GM23338 (cell line): ENCODE results near the gene PRKD1. TPM values are rescaled to one million over a fixed set of nuclear protein-coding genes. Genes with fewer than 3 reads are reported as not detected.

Experiments
- ATAC-seq: fragments of 200-7000 bp; cut with Tn5 transposase; 3 replicates; pipeline ENCODE4 v1.9.1; 2020
- DNase-seq: peaks from one replicate; pipeline ENCODE4 v3.0.0-alpha.2; 2015; ENCODE audit warnings: low spot score
- H2AFZ ChIP-seq: fragments of 200-600 bp; sonication (generic); 2 replicates; pipeline ENCODE4 v1.8.0; 2016; ENCODE audit warnings: antibody characterized with exemption, mild to moderate bottlenecking, moderate library complexity
- H3F3A ChIP-seq: fragments of 200-600 bp; sonication (generic); replicated peaks from 2 replicates; pipeline ENCODE4 v1.8.0; 2017; ENCODE audit warnings: antibody characterized with exemption, mixed run types, low read depth
- H3K27ac ChIP-seq: fragments of 200-600 bp; sonication (generic); 2 replicates; pipeline ENCODE4 v1.6.1; 2016; ENCODE audit warnings: low read depth
- H3K27me3 ChIP-seq: fragments of 200-600 bp; sonication (generic); 2 replicates; pipeline ENCODE4 v1.8.0; 2016; ENCODE audit warnings: mild to moderate bottlenecking, mixed run types, moderate library complexity; ENCODE audit not compliant: insufficient read depth
- H3K36me3 ChIP-seq: fragments of 200-600 bp; sonication (generic); 2 replicates; pipeline ENCODE4 v1.8.0; 2016; ENCODE audit warnings: mild to moderate bottlenecking; ENCODE audit not compliant: insufficient read depth
- H3K4me1 ChIP-seq: fragments of 200-600 bp; sonication (generic); 2 replicates; pipeline ENCODE4 v1.8.0; 2016; ENCODE audit warnings: mild to moderate bottlenecking, moderate library complexity; ENCODE audit not compliant: insufficient read depth
- H3K4me2 ChIP-seq: fragments of 200-600 bp; sonication (generic); 2 replicates; pipeline ENCODE4 v1.7.1; 2017; ENCODE audit warnings: mixed run types
- H3K4me3 ChIP-seq: fragments of 200-600 bp; sonication (generic); 2 replicates; pipeline ENCODE4 v1.6.1; 2016; ENCODE audit warnings: mixed run types
- H3K79me2 ChIP-seq: fragments of 200-600 bp; sonication (generic); replicated peaks from 2 replicates; pipeline ENCODE4 v1.8.0; 2017; ENCODE audit warnings: mild to moderate bottlenecking; ENCODE audit not compliant: insufficient read depth
- H3K9me2 ChIP-seq: fragments of 200-600 bp; sonication (generic); 2 replicates; pipeline ENCODE4 v1.8.0; 2017; ENCODE audit not compliant: insufficient read depth
- H4K20me1 ChIP-seq: fragments of 200-600 bp; sonication (generic); replicated peaks from 2 replicates; pipeline ENCODE4 v1.8.0; 2017; ENCODE audit warnings: mild to moderate bottlenecking; ENCODE audit not compliant: insufficient read depth
- H3K27ac Mint-ChIP-seq: 2 replicates; pipeline ENCODE4 v1.8.0; 2020; ENCODE audit warnings: inconsistent platforms, mild to moderate bottlenecking, moderate library complexity, mixed read lengths
- H3K27me3 Mint-ChIP-seq: 3 replicates; pipeline ENCODE4 v1.8.0; 2022; ENCODE audit warnings: low read depth, mild to moderate bottlenecking, moderate library complexity, mixed read lengths, inconsistent platforms; ENCODE audit not compliant: insufficient read depth, poor library complexity
- H3K36me3 Mint-ChIP-seq: 3 replicates; pipeline ENCODE4 v1.8.0; 2021; ENCODE audit warnings: low read depth, mild to moderate bottlenecking, inconsistent platforms, moderate library complexity, mixed read lengths
- H3K4me1 Mint-ChIP-seq: 3 replicates; pipeline ENCODE4 v1.8.0; 2020; ENCODE audit warnings: mild to moderate bottlenecking, inconsistent platforms, mixed read lengths
- H3K4me3 Mint-ChIP-seq: 3 replicates; pipeline ENCODE4 v1.8.0; 2021; ENCODE audit warnings: moderate library complexity, mild to moderate bottlenecking, inconsistent platforms, mixed read lengths
- H3K9me3 Mint-ChIP-seq: 3 replicates; pipeline ENCODE4 v1.8.0; 2020; ENCODE audit warnings: moderate library complexity, mild to moderate bottlenecking, inconsistent platforms, mixed read lengths
- CREB1 ChIP-seq: fragments of 250-450 bp; sonication (Bioruptor Pico); IDR thresholded peaks from 2 replicates; pipeline ENCODE4 v1.5.0; 2020; ENCODE audit warnings: low read depth, mild to moderate bottlenecking, moderate library complexity
- CTCF ChIP-seq, 2 experiments: fragments of 200-600 bp in 1 of 2; sonication (generic) in 1 of 2; conservative IDR thresholded peaks; 2 replicates each; pipeline versions ENCODE4 v1.5.1 to v1.6.1; 2016 to 2017; ENCODE audit warnings: antibody characterized with exemption in 2 of 2, low read depth in 2 of 2, mild to moderate bottlenecking in 2 of 2, moderate library complexity in 1 of 2
- ETS1 ChIP-seq: IDR thresholded peaks from 2 replicates; pipeline ENCODE4 v1.6.1; 2016; ENCODE audit warnings: antibody characterized with exemption
- EZH2 ChIP-seq: fragments of 200-600 bp; sonication (generic); IDR thresholded peaks from one replicate; pipeline ENCODE4 v1.8.0; 2017; ENCODE audit warnings: antibody characterized with exemption, mild to moderate bottlenecking, low read depth; ENCODE audit not compliant: unreplicated experiment
- EZH2phosphoT487 ChIP-seq: fragments of 200-600 bp; sonication (generic); IDR thresholded peaks from one replicate; pipeline ENCODE4 v1.8.1; 2018; ENCODE audit warnings: antibody characterized with exemption; ENCODE audit not compliant: unreplicated experiment
- JUNB ChIP-seq: IDR thresholded peaks from one replicate; pipeline ENCODE4 v1.6.1; 2016; ENCODE audit warnings: antibody characterized with exemption; ENCODE audit not compliant: unreplicated experiment
- NANOG ChIP-seq: IDR thresholded peaks from 2 replicates; pipeline ENCODE4 v1.6.1; 2016; ENCODE audit warnings: antibody characterized with exemption, borderline replicate concordance
- POLR2AphosphoS5 ChIP-seq: IDR thresholded peaks from 2 replicates; pipeline ENCODE4 v1.6.1; 2016; ENCODE audit warnings: antibody characterized with exemption, low read depth
- REST ChIP-seq: IDR thresholded peaks from one replicate; pipeline ENCODE4 v1.6.1; 2018; ENCODE audit warnings: antibody characterized with exemption; ENCODE audit not compliant: unreplicated experiment
- STAT1 ChIP-seq: IDR thresholded peaks from one replicate; pipeline ENCODE4 v1.6.1; 2016; ENCODE audit warnings: antibody characterized with exemption; ENCODE audit not compliant: unreplicated experiment
- ZNF114 ChIP-seq: fragments of 250-450 bp; sonication (Bioruptor Pico); IDR thresholded peaks from 2 replicates; pipeline ENCODE4 v1.5.0; 2020; ENCODE audit warnings: mild to moderate bottlenecking, moderate library complexity
- ZNF331 ChIP-seq: fragments of 250-450 bp; sonication (Bioruptor Pico); IDR thresholded peaks from 2 replicates; pipeline ENCODE4 v1.5.0; 2020; ENCODE audit warnings: low read depth, mild to moderate bottlenecking, moderate library complexity
- ZNF462 ChIP-seq: fragments of 250-450 bp; sonication (Bioruptor Pico); IDR thresholded peaks from 2 replicates; pipeline ENCODE4 v1.5.0; 2020; ENCODE audit warnings: mild to moderate bottlenecking, moderate library complexity
- polyA plus RNA-seq: library from polyadenylated mRNA; unstranded; fragments of >200 nt; fragmentation: Nextera tagmentation; extraction: Ambion mirVana; gene quantifications from 2 replicates; pipeline ENCODE4 v1.2.1, GENCODE V29; 2016
- total RNA-seq: library from RNA; depleted of rRNA; stranded (reverse); fragments of >200 nt; shearing (Covaris generic); gene quantifications from 2 replicates; pipeline ENCODE4 v1.2.3, GENCODE V29; 2014

PRKD1 gene
- total and polyA plus RNA-seq, 2 experiments from 2014 or later: 3.1 to 9.7 TPM

- Mint-ChIP-seq H3K9me3 (no peaks in the 10 kb centered on the region), H3K27me3 (no peaks in the 10 kb centered on the region), H3K27ac (no peak overlapping the region), H3K4me3 (no peak overlapping the region), H3K4me1 (peaks cover 22% of the 10 kb centered on the region), H3K36me3 (no peaks in the 10 kb centered on the region)
- ATAC-seq (no peak), DNase-seq (no peak)
- Histone ChIP-seq H3K36me3 (no peaks in the 10 kb centered on the region), H3K4me2 (no peak overlapping the region), H4K20me1 (no peaks in the 10 kb centered on the region), H3F3A (no peaks in the 10 kb centered on the region), H3K27ac (no peak overlapping the region), H3K27me3 (no peaks in the 10 kb centered on the region), H3K4me3 (no peak overlapping the region), H2AFZ (no peak overlapping the region), H3K4me1 (no peaks in the 10 kb centered on the region), H3K9me2 (no peaks in the 10 kb centered on the region), H3K79me2 (no peaks in the 10 kb centered on the region)
- TF ChIP-seq EZH2: no peak
- TF ChIP-seq ZNF462 (CRISPR knock-in tag): no peak
- TF ChIP-seq JUNB: no peak
- TF ChIP-seq REST: no peak
- TF ChIP-seq ZNF114 (CRISPR knock-in tag): no peak
- no peak for TF ChIP-seq EZH2phosphoT487
- no peak for TF ChIP-seq POLR2AphosphoS5
- TF ChIP-seq STAT1: no peak
- TF ChIP-seq CREB1: no peak
- TF ChIP-seq ETS1: no peak
- no peak for TF ChIP-seq NANOG
- no peak for TF ChIP-seq CTCF (conservative IDR thresholded peaks at IDR 0.05; ENCODE audit: low read depth in 2 of 2)
- TF ChIP-seq ZNF331 (CRISPR knock-in tag): no peak
Measured at GRCh38 chr14:29717901-29718300, 209.7 kb downstream of the PRKD1 start.
